HG03457 (cell line): ENCODE results near the gene SLC31A1.
"Not testable (repeated sequence)": the region's sequence is repeated elsewhere in the genome, so short reads cannot be mapped to it uniquely, and the experiment has no call there.

Source experiments
- ATAC-seq: cut with Tn5 transposase; IDR thresholded peaks from one replicate; pipeline ENCODE4 v1.9.1; 2021; ENCODE audit warnings: moderate number of reproducible peaks; ENCODE audit not compliant: unreplicated experiment

Gene SLC31A1

DNA sequence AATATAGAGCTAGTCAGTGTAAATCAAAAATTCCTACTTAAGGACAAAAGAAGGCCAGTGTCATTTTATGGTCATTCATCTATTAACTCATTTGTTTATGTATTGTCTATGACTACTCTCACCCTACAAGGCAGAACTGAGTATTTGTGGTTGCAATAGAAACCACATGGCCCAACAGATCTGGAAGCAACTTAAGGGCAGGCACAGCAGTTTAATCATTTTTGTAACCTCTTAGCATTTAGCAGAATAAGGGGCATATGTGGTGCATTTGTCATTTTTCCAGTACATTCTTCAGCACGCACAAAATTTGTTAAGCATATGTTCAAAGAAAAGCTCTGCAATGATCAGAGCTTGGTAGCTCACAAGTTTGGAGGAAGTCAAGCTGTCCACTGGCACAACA is 1.4 kb upstream of the SLC31A1 start:
- peak; percentile 53 for ATAC-seq

DNA sequence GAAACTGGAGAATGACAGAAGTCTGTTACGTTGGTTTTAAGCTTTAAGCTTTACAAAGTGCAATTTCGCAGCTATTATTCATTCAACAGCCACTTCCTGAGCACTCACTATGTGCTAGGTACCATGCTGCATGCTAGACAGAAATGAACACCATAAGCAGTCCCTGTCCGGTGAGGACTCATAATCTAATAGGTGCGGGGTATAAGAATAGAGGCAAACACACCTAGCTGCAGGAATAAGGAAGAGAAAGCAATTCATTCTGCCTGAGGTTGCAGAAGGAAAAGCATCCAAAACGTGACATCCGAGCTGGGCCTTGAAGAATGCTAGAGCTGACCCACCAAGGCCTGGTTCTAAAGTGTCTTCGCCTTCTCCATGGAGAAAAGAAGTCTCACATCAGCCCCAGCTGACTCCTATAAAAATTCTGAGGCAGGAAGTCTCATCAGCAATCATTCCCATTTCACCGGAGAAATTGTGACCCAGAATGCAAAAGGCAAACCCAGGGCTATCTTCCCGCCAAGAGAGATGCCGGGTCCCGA is 809 bp upstream of the SLC31A1 start:
- no peak for ATAC-seq

DNA sequence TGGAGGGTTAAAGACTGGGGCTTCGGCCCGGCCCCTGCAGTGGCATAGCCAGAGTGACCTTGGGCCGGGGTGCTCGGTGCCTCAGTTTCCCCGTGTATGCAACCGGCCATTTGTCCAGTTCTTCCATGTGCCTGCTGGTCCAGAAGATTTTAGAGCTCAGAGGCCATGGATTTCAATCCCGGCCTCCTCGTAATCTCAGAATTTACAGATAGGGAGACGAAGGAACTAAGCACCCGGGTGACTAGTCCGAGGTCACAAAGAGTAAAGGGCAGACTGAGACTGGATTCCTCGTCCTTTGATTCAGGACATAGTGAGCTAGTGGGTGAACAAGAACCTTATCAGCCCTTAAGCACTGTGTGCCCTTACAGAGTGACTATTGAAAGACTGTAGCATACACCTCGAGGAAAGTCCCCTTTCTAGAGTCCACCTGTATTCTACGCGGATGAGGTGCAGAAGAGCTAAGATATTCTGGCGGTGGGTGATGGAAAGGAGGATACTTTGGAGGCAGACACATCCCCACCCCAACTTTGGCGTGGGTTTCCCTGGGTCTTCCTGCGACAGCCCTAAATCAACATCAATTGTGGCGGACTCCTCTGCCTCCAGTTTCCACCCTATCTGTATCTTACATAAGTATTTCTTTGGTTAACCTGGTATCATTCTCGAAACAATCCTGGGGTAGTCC is 597 bp downstream of the SLC31A1 start:
- ATAC-seq = no peak

DNA sequence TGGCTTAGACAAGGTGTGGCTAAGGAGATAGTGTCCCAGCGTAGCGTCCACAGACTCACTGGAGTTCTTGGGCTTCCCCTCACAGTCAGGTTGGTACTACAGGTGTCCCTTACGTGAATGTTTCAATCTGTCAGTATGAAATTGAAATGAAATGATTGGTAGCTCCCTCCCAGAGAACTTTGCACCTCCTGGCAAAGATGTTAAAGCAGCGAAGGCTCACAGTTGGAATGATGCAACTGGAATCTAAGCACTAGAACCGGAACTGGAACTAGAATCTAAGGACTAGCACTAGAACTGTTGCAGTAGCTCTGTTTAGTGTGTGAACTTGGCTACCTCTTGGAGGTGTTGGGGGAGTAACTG is 1.1 kb downstream of the SLC31A1 start:
- ATAC-seq = no peak

DNA sequence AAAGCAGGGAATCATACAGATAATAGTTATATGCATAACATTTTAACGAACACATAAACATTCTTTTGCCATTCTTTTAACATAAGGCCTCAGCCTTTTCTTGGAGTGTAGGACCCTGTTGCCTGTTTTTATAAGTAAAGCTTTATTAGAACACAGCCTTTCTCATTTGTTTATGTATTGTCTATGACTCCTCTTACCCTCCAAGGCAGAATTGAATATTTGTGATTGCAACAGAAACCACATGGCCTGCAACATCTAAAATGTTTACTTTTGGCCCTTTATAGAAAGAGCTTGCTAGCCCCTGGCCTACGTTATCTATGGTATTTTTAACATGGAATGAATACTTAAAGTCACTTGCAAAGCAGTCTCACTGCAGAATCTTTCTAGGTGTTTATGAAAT is 2.6 kb downstream of the SLC31A1 start:
- ATAC-seq = no peak

DNA sequence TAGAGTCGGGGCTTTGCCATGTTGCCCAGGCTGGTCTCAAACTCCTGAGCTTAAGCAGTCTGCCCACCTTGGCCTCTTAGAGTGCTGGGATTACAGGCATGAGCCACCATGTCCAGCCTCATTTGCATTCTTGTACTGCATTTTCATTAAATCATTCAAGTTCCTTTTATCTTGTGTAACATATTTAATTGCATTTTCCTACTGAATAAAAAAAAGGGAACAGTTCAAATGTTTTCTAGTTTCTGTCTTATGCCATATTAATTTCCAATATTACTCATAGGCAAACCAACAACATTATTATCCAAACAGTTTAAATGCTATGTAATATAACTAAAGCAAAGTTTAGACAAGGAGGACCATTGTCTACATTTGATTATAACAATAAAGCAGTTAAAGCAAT is 6.1 kb downstream of the SLC31A1 start:
- ATAC-seq = no peak

DNA sequence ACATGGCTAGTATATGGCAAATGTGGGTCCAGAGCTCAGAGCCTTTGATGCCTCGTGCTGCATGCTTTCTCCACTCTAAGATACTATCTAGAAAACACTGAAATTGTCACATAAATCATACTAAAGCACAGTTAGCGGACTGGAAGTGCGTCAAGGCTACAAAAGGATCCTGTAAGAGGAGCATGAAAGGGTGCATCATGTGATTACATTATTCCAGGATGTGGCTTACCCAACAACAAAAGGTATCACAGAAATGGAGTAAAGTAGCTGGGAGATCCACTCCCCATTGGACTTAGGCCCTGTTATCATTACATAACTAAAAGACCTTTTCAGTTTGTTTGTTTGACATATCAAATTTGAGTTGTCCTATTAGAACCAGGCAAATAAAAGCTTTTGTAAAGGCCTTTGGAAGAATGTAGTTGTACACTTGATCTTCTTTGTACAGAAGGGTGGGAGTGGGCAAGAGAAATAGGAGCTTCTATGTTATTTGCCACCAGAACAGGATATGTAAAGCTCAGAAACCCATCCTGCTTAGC is 6.9 kb downstream of the SLC31A1 start:
- no peak for ATAC-seq

DNA sequence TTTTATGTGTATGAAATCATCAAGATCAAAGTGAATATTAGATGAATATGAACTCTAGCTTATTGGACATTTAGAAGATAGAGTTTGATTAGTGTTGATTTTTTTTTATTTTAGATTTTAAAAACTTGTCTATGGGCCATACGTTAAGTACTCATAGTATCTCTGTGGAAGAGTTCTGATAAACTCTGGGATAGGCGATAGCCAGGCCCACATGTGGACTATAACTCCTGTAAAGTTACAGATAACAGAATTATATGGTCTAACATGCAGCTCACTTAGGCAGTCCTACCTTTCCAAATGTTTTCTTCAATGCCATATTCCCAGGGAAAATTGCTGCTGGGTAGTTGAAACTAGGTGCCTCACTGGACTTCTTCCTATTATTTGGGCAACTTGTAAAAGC is 10.4 kb downstream of the SLC31A1 start:
- ATAC-seq = no peak

DNA sequence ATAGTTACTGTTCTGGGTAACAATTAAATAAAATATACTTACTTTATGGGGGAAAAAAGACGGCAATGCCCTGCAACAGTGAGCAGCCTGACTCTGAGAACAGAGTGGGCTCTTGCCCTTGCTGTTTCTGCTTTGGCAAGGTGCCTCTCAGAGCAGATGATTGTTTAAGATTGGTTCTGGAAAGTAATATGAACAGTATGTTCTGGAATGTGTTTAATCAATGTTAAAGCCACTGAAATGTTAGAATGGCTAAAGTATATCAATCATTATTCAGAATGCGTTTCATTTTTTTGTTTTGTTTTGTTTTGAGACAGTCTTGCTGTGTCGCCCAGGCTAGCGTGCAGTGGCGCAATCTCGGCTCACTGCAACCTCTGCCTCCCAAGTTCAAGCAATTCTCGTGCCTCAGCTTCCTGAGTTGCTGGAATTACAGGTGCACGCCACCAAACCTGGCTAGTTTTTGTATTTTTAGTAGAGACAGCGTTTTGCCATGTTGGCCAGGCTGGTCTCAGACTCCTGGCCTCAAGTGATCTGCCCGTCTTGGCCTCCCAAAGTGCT is 14.4 kb downstream of the SLC31A1 start:
- ATAC-seq = not testable (repeated sequence)

DNA sequence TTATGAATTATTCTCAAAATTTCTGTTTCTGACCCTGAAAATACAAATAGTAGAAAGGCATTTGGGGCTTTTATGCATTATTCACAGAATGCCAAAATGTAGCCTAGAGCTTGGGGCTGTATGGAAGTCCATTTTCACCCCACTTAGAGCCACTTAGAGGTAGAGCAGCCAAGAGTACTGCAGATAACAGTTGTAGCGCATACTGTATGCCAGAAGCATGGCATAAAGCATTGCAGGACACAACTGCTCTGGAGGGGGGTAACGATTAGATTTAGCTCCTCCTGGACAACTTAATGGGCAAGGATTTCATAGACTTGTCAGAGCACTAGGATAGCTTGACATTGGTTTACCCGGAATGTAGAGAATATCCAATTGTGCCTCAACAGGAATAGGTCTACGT is 15.7 kb downstream of the SLC31A1 start:
- no peak for ATAC-seq

DNA sequence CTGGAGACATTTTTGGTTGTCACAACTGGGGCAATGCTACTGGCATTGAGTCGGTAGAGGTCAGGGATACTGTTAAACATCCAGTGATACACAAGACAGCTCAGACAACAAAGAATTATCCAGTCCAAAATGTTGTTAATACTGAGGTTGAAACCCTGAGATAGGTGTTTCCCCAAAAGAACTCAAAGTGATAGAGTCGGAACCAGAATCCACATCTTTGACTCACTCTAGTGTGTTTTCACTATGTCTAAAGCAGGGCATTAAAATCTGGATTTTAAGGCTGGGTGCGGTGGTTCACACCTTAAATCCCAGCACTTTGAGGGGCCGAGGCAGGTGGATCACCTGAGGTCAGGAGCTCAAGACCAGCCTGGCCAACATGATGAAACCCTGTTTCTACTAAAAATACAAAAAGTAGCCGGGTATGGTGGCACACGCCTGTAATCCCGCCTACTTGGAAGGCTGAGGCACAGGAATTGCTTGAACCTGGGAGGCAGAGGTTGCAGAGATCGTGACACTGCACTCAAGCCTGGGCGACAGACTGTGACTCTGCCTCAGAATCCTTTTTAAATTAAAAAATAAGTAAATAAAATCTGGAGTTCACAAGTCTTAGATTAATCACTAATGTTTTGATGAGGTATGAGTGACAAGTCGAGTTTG is 17.0 kb downstream of the SLC31A1 start:
- no peak for ATAC-seq

DNA sequence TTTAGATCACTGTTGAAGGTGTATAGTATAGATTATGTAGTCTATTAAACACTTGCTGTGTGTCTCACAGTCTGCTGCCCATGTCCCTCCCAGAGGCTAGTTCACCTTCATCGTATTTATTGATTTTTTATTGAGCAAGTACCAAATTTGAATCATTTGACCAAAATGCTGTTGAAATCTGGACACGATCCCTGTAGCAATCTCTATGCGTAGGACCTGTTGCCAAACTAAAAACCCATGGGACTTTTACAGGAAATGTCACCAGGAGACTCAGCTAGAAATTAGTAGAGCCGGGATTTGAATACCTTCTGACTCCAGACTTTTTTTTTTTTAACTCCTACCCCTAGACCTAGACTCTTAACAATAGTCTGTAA is 17.5 kb downstream of the SLC31A1 start:
- ATAC-seq = no peak

DNA sequence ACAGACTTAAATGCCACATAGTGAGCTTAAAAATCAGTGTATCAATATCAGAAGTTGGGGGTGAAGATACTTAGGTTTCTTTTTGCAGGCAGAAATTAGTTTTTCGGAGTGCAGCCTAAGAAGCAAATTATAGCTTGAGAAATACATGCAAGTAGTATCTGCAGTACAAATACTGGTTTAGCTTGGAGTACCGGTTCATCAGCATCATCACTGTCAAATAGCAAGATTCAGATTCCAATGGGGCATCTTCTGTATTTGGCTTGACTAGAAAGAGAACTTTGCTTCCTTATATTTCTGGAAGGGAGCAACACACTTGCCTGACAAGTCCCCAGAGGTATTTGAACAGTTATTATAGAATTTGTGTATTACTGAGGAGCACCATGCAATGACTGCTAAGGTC is 19.8 kb downstream of the SLC31A1 start:
- ATAC-seq = no peak

DNA sequence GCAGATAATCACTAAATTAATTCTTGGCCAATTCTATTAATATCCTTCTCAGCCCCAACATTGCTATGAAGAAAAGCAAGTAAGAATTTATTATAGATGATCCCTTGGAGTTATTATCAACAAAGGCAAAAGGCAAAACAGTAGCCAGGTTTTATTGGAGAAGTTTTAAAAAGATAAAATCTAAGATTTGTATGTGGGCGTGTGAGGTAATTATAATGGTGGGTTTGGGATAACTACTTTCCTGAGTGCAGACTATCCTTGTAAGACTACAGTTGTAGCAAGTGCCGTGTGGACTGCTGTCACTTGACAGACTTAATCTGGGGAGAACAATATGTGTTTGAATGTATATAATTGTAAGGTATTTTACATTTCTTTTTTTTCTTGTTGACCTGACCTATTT is 23.2 kb downstream of the SLC31A1 start:
- ATAC-seq = no peak

DNA sequence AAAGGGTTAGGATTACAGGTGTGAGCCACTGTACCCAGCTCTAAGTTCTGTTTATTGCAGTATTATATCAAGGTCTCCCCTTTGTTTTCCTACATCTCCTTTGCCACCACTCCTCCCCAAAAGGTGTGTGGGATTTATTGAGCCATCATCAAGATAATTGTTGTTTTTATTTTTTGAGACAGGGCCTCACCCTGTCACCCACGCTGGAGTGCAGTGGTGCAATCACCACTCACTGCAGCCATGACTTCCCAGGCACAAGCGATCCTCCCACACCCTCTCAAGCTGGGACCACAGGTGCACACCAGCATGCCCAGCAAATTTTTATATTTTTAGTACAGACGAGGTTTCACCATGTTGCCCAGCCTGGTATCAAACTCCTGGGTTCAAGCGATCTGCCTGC is 24.6 kb downstream of the SLC31A1 start:
- ATAC-seq = no peak

DNA sequence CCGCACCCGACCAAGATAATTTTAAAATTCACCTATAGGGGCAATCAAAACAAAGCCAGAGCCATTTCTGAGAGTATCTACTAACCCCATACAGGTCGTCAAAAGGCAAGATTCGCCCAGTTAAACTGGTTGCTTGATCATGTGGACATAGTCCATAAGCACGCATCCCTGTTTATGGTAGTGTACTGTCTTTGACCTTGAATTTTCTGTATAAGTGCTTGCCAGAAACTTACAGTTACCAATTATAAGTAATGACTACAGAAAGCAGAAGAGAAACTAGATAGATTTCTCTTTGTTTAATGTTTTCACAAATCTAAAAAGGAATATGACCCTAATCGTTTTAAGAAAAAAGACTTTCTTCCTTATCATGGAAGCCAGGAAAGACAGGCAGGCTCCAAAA is 25.6 kb downstream of the SLC31A1 start:
- no peak for ATAC-seq

DNA sequence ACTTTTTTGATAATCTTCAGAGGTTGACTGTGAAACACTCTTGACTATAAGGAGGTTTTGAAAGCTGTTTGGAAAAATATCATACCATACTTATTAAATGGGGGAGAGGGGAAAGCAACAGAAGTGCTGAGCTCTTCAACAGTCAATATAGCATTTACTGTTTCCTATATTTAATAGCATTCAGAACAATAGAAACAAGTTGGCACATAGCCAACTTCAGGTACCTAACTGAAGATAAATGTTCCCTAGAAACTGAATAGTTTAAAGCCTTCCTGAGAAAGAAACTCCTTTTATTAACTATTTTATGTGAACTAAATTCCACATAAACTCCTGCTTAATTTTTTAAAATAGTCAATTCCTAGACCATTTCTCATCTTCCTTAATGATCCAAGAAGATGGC is 26.3 kb downstream of the SLC31A1 start:
- no peak for ATAC-seq

DNA sequence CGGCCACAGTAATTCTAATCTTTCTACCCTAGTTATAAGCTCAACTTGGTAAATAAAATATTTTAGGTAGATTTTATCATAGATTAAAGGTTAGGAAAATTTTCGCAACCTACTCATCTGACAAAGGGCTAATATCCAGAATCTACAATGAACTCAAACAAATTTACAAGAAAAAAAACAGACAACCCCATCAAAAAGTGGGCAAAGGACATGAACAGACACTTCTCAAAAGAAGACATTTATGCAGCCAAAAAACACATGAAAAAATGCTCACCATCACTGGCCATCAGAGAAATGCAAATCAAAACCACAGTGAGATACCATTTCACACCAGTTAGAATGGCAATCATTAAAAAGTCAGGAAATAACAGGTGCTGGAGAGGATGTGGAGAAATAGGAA is 28.3 kb downstream of the SLC31A1 start:
- not testable (repeated sequence) for ATAC-seq

DNA sequence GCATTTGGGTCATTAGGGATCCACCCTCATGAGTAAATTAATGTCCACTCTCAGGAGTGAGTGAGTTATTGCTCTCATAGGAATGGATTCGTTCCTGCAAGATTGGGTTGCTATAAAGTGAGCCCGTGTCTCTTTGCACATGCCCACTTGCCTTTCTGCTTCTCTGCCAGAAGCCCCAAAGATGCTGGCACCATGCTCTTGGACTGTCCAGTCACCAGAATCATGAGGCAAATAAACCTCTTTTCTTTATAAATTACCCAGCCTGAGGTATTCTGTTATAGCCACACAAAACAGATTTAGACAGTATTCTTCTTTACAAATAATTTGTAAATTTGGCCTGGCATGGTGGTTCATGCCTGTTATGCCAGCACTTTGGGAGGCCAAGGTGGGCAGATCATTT is 29.5 kb downstream of the SLC31A1 start:
- no peak for ATAC-seq

DNA sequence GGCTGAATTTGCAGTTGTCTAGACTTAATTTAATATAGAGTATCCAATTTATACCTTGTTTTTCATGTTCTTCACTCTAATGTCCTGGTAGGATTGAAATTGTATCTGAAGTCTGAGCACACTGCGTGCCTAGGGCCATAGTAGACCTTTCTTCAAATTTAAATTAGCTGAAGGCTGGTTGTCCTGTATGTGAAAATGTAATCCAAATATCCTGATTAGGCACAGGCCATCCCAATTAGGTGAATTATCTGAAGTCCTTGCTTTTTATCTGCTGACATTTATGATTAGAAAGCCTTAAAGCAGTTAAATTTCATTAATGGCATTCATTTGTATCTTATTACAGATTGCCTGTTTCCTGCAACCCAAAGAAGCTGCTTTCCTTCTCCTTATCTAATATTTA is 33.6 kb downstream of the SLC31A1 start:
- no peak for ATAC-seq

DNA sequence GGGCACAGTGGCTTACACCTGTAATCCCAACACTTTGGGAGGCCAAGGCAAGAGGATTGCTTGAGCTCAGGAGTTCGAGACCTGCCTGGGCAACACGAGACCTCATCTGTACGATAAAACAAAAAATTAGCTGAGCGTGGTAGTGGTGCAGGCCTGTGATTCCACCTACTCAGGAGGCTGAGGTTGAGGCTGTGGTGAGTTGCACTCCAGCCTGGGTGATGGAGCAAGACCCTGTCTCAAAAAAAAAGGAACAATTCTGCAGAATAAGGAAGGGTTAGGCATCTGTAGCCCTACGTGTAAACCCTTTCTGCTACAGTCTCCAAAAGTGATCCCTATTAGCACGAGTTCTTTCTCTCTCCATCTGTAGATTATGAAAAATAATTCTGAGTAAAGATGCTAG is 34.1 kb downstream of the SLC31A1 start:
- no peak for ATAC-seq

DNA sequence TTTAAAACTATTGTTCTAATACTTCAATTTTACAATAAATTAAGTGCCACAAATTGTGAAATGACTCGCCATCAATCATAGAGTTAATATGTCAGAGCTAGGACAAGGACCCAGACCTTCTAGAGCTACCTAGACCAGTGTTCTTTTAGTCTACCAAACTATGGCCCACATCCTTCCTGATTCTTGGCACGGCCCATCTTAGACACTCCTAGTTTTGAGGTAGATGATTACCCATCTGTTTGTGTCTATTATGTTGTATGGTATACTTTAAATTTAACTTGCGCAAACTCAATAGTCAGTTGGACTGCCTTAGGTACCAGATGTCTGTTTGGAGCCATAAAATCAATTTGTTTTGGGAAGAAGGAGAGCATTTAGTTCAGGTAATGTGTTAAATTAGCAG is 36.5 kb downstream of the SLC31A1 start:
- no peak for ATAC-seq
